Lower lobe of right lung (tissue), 2 donors: ENCODE data around the gene TSC22D2. TPM values are rescaled to one million over a fixed set of nuclear protein-coding genes. Genes with fewer than 3 reads are reported as not detected.
"Not testable (repeated sequence)": the region's sequence is repeated elsewhere in the genome, so short reads cannot be mapped to it uniquely, and the experiment has no call there.

ENCODE experiments used
- ATAC-seq, 2 donors: fragments of 200-7000 bp; cut with Tn5 transposase; one replicate each; pipeline ENCODE4 v1.9.1; 2020 to 2022; ENCODE audit warnings: mild to moderate bottlenecking in 2 of 2, moderate library complexity in 2 of 2
- DNase-seq: peaks from one replicate; pipeline ENCODE4 v3.0.0-alpha.2; 2020
- H3K27ac ChIP-seq: fragments of 200-600 bp; one replicate; pipeline ENCODE4 v1.8.0; 2022
- H3K27me3 ChIP-seq: fragments of 200-600 bp; one replicate; pipeline ENCODE4 v1.8.0; 2022; ENCODE audit warnings: low read depth
- H3K36me3 ChIP-seq: fragments of 200-600 bp; one replicate; pipeline ENCODE4 v1.8.0; 2022; ENCODE audit warnings: mild to moderate bottlenecking
- H3K4me1 ChIP-seq: fragments of 200-600 bp; one replicate; pipeline ENCODE4 v1.8.0; 2022
- H3K4me3 ChIP-seq: fragments of 200-600 bp; one replicate; pipeline ENCODE4 v1.8.0; 2022; ENCODE audit warnings: mild to moderate bottlenecking
- H3K9me3 ChIP-seq: fragments of 200-600 bp; one replicate; pipeline ENCODE4 v1.8.0; 2022
- CTCF ChIP-seq: fragments of 200-600 bp; IDR thresholded peaks from one replicate; pipeline ENCODE4 v1.8.0; 2022; ENCODE audit warnings: antibody characterized with exemption, mild to moderate bottlenecking
- intact Hi-C: fragments of 100-400 bp; cut with DNase I; formaldehyde crosslinking; loops from one replicate; pipeline ENCODE4 v1.11.0; 2022
- total RNA-seq: library from RNA; stranded (reverse); fragmentation: NEBNext Ultra II Directional; extraction: Animal tissue kit (Norgen Biotek cat#: 25700); gene quantifications from one replicate; pipeline ENCODE4 v1.2.1, GENCODE V29; 2021
- donor health status: DM: no; HTN: yes; CAD: no; lungs with severe emphysema.

Gene TSC22D2
- total RNA-seq, 1 donor from 2014 or later: 21.3 TPM

GRCh38 chr3:150472421-150472820, 64.3 kb downstream of the TSC22D2 start:
- Histone ChIP-seq H3K4me1 (no peaks in the 10 kb centered on the region), H3K27me3 (no peaks in the 10 kb centered on the region), H3K27ac (no peak overlapping the region), H3K9me3 (no peaks in the 10 kb centered on the region), H3K36me3 (no peaks in the 10 kb centered on the region), H3K4me3 (no peak overlapping the region)
- intact Hi-C loops: no loop called here
- DNase-seq (no peak), ATAC-seq (no peak)
- no peak for TF ChIP-seq CTCF

- H3K9me3 ChIP-seq, H3K27ac ChIP-seq, intact Hi-C loops, H3K4me1 ChIP-seq, H3K36me3 ChIP-seq, ATAC-seq, H3K4me3 ChIP-seq, DNase-seq, H3K27me3 ChIP-seq: not testable (repeated sequence)
Observed at GRCh38 chr3:150473161-150473560, 65.1 kb downstream of the TSC22D2 start.

- no peak overlapping the region for H3K4me3 ChIP-seq
- no peak for DNase-seq
- no peaks in the 10 kb centered on the region for H3K4me1 ChIP-seq
- intact Hi-C loops: no loop called here
- TF ChIP-seq CTCF: no peak
- no peaks in the 10 kb centered on the region for H3K36me3 ChIP-seq
- H3K9me3 ChIP-seq: peaks cover 6% of the 10 kb centered on the region
- H3K27ac ChIP-seq: no peak overlapping the region
- ATAC-seq: no peak
- H3K27me3 ChIP-seq: no peaks in the 10 kb centered on the region
Observed at GRCh38 chr3:150479370-150479769, 71.3 kb downstream of the TSC22D2 start.

GRCh38 chr3:150480877-150481276, 72.8 kb downstream of the TSC22D2 start:
- H3K4me1 ChIP-seq: no peaks in the 10 kb centered on the region
- H3K36me3 ChIP-seq: no peaks in the 10 kb centered on the region
- H3K27me3 ChIP-seq: no peaks in the 10 kb centered on the region
- ATAC-seq (no peak), DNase-seq (no peak)
- H3K27ac ChIP-seq: no peak overlapping the region
- intact Hi-C loops: no loop called here
- TF ChIP-seq CTCF: no peak
- no peak overlapping the region for H3K4me3 ChIP-seq
- H3K9me3 ChIP-seq: peaks cover 10% of the 10 kb centered on the region

DNA sequence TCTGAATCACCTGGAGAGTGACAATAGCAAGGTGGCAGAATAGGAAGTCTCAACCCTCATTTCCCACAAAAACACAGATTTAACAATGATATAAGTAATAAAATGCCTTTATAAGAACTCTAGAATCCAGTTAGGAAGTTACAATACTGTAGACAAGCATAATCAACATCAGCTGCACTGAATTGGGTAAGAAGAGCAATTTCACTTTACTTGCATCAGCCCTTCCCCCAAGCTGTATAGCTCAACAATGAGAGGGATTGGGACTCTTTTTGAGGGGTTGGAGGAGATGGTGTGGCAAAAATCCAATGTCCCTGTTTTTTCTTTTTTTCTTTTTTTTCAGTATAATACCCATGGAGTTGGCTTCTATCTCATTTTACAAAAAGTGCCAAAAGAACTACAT, 75.1 kb downstream of the TSC22D2 start:
- Histone ChIP-seq H3K27me3 (no peaks in the 10 kb centered on the region), H3K9me3 (peaks cover 12% of the 10 kb centered on the region), H3K36me3 (no peaks in the 10 kb centered on the region), H3K27ac (no peak overlapping the region), H3K4me1 (no peaks in the 10 kb centered on the region), H3K4me3 (no peak overlapping the region)
- no peak for ATAC-seq
- intact Hi-C loops: no loop called here
- DNase-seq: no peak
- TF ChIP-seq CTCF: no peak

DNA sequence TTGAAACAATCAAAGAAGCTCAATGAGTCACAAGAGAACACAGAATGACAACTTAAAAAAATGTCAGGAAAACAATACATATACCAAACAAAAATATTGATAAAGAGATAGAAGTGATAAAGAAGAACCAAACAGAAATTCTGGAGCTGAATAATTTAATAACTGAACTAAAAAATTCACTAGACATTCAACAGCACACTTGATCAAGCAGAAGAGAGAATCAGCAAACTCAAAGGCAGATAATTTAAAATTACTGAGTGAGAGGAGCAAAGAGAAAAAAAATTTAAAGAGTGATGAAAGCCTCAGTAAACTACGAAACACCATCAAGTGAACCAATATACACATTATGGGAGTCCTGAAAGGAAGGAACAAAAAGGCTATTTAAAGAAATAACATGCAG, 76.3 kb downstream of the TSC22D2 start:
- H3K27ac ChIP-seq: no peak overlapping the region
- no peaks in the 10 kb centered on the region for H3K36me3 ChIP-seq
- DNase-seq (no peak), ATAC-seq (no peak)
- peaks cover 10% of the 10 kb centered on the region for H3K9me3 ChIP-seq
- H3K4me1 ChIP-seq: no peaks in the 10 kb centered on the region
- H3K4me3 ChIP-seq: no peak overlapping the region
- no peak for TF ChIP-seq CTCF
- intact Hi-C loops: no loop called here
- no peaks in the 10 kb centered on the region for H3K27me3 ChIP-seq
